Jurkat, Clone E6-1 (cell line): ENCODE results near the gene MANBA.
A peak's percentile ranks its signal among the peaks of the same experiment; 100 is the strongest.
"Not testable (repeated sequence)": the region's sequence is repeated elsewhere in the genome, so short reads cannot be mapped to it uniquely, and the experiment has no call there.

Experiments
- DNase-seq: peaks from one replicate; pipeline ENCODE4 v3.0.0-alpha.2; 2011; ENCODE audit warnings: low read depth, low spot score
- H3K4me3 ChIP-seq: 2 replicates; pipeline ENCODE4 v1.5.1; 2011; ENCODE audit warnings: mild to moderate bottlenecking, low read length, control low read depth, moderate library complexity

Gene MANBA

DNA sequence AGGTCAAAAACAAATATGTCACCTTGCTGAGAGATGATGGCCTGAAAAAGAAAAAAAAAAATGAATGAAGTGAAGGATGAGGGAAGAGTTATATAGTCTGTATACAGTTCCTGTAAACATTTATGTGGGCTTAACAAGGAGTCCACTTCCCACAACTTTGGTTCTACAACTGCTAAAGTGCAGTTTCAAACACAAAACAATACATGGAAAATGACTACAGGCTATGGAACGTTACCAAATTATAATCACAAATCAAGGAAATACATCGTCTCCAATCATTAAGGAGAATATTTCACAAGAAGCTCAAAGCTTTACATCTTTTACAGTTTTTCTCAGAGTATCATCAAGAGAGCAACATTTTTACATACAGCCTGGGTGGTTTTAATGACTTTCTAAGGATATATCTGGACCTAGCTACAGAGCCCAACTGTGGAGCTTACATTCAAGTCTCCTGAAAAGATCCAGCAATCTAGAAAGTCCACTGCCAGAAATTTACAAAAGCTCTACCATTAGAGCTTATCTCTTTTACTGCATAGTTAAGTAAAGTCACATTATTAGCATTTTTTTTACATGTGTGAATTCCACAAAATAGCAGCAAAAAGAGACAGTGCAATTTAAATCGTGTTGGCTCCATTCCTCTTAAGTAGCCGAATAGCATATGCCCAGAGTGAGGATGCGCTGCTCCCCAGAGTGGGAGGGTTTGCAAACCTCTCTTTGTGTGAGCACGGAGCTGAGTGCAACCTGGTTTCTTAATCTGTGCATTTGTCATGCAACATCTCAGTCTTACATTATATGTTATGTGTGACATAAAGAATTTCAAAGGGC is 128.3 kb downstream of the MANBA start:
- H3K4me3 ChIP-seq: no peak overlapping the region
- DNase-seq: no peak

DNA sequence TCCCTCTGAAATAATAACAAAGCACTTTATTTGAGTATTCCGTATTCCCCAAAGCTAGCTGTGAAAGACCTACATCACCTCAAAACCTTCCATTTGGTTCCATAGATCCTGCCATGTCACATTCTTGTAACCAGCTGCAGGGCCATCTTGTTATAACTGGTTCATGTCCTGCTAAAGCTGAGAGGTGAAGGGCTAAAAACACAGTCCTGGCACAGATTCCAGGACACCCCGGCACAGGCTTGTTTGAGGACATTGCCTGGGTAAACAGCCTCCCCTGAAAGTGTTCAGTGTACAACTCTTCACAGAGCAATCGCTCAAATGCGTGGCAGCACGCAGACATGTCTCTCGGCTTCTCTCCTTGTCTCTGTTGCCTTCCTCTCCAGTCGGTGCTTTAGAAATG is 129.2 kb downstream of the MANBA start:
- no peak for DNase-seq
- no peak overlapping the region for H3K4me3 ChIP-seq

DNA sequence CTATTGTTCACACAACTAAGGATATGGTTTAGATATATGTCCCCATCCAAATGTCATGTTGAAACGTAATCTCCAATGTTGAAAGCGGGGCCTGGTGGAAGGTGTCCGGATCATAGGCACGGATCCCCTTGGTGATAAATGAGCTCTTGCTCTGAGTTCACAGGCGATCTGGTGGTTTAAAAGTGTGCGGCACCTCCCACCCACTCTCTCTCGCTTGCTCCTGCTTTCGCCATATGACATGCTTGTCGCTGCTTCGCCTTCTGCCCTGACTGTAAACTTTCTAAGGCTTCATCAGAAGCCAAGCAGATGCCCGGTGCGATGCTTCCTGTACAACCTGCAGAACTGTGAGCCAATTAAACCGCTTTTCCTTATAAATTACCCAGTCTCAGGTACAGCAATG is 131.1 kb downstream of the MANBA start:
- H3K4me3 ChIP-seq: no peak overlapping the region
- no peak for DNase-seq

DNA sequence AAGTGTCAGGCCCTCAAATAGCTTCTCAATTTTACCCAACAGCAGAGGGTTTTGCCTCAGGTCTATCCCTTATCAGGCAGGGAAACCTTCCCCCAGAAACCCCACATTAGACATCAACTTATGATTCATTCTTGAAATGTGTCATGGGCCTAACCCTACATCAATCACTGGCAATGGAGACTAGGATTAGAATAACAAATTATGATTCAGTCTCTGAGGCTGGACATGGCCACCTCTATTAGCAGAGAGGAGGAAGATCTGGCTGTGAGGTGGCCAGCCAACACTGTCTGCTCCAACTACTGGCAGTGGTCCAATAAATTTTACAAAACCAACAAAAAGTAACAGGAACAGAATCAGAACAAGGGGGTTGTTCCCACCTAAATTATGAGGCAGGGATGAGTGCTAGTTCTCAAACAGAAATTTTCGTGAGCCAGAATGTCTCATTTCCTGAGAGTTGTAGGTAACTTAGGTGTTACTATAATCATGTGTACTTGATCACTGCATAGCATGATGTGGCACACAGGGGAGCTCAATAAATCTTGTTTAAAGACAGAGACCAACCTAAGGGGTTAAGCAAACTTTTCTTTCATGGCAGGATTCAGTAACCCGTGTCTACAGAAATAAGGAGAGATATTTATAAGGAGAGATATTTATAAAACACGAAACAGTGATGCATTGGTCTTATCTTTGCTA is 132.8 kb downstream of the MANBA start:
- no peak for DNase-seq
- no peak overlapping the region for H3K4me3 ChIP-seq

DNA sequence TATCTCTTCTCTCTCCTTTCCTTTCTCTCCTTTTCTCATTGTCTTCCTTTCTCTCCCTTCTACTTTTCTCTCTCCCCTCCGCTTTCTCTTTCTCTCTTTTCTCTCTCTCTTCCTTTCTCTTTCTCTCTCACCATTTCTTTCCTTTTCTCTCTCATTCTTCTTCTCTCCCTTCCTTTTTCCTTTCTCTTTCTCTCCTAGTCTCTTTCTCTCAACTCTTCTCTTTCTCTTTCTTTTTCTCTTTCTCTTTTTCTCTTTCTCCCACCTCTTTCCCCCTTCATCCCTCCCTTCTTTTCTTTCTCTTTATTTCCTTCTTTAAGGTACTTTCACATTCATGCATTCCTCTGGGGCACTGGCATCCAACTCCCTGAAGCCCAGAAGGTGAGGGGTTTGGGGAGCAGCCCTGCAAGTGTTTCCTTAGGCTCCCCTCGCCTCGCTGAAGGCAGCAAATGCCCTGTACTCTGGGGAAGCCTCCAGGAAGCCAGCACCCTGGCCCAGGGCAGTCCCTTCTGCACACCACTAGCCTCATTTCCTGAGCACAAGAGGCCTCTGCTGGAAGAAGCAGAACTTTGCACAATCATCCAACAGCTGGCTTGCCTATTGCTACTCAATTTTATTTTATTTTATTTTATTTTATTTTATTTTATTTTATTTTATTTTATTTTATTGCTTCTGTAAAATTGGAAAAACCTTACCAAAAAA is 135.4 kb downstream of the MANBA start:
- H3K4me3 ChIP-seq: no peak overlapping the region
- peak; percentile 72 for DNase-seq

DNA sequence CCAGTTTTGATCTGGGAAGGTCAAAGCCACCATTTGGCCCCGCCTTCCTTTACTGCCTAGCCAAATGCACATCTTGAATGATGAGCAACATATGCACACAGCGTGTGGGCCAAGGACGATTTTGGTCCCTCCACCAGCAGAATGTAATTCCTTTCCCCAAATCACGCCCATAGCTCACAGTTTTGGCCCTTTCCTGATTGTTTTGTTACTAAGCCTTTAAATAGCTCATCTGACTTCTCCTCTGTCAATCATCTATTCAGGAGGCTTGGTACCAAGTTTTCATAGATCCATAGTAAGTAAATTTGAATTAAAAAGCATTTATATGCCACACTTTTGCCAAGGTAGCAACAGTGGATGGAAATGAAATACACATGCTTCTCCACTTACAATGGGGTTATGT is 136.3 kb downstream of the MANBA start:
- DNase-seq: no peak
- no peak overlapping the region for H3K4me3 ChIP-seq

DNA sequence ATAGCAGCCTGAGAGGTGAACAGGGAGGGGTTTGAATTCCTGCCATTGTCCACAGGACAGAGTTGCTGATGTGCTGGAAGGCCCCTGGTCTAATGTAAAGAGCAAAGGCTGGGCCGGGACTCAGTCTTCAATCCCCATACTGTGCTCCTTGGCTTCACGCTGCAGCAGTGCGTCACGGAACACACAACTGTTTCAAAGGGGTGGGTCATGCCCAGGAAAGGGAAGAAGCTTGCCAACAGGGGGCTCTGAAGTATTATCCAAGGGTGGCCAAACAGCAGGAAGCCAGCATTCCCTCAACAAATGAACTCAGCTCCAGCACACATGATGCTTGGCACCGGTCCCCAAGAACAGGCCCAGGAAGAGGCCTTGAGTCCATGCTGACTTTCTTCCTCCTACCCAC is 137.1 kb downstream of the MANBA start:
- DNase-seq: no peak
- H3K4me3 ChIP-seq: no peak overlapping the region

DNA sequence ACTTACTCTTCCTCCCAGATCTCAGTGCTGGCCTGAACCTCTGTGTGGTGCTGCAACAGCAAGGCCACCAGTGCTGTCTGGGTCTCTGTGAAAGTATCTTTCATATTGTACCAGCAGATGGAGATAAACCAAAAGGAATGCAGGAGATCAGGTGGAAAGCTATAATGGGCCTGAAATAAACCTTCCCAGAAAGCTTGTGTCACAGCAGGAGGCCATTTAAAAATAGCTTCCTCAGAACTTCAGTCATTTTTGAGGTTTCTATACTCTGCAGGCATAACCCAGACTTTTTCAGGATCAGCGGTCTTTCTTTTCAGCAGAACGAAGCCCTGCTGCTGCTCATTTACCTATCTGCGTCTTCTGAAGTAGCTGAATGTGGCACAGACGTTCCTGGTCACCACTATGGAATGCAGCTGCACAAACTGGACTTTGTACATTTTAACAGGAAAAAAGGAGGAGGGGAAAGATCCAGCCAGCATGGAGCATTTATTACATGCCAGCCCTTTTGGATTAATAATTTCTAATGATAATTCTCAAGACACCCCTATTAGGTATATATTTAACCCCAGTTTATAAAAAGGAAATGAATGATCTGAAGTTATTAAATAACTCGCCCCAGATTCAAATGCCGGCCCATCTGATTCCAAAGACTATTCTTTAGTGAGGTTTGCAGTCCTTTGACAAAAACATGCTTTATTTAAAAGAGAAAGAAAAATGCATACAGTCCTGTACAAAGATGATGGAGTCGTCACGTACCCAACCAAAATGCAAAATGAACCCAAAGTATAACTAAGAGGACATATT is 139.9 kb downstream of the MANBA start:
- DNase-seq: peak; percentile 55
- H3K4me3 ChIP-seq: no peak overlapping the region

DNA sequence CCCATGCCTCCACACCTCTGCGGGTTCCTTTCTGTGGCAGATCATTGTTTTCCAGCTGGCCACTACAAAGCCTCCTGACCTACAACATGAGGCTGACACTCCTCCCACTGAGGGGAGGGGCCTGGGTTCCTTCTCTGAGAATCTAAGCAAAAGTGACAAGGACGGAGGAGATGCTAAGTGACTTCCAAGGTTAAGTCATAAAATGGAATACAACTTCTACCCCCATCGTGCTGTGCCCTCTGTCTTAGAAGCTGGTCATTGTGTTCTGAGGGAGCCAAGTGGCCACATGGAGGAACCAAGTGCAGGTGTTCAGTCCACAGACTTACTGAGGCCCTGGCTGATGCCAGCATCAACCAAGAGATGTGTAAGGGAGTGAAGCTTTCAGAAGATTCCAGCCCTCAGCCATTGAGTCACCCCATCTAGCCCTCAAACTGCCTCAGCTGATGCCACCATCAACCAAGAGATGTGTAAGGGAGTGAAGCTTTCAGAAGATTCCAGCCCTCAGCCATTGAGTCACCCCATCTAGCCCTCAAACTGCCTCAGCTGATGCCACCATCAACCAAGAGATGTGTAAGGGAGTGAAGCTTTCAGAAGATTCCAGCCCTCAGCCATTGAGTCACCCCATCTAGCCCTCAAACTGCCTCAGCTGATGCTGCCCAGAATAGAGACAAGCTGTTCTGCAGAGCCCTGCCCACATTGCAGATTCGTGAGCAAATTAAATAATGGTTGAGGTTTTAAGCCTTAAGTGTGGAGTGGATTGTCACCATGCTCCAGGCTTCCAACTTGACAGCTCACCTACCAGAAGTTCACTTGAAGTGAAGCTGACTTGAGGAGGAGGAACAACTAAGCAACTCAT is 140.8 kb downstream of the MANBA start:
- not testable (repeated sequence) for H3K4me3 ChIP-seq, DNase-seq

DNA sequence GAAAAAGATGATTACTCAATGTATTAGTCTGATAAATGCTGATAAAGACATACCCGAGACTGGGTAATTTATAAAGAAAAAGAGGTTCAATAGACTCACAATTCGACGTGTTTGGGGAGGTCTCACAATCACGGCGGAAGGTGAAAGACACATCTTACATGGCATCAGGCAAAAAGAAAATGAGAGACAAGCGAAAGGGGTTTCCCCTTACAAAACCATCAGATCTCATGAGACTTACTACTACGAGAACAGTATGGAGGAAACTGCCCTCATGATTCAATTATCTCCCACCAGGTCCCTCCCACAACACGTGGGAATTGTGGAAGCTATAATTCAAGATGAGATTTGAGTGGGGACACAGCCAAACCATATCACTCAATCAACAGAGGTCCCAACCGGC is 141.7 kb downstream of the MANBA start:
- DNase-seq, H3K4me3 ChIP-seq: not testable (repeated sequence)

DNA sequence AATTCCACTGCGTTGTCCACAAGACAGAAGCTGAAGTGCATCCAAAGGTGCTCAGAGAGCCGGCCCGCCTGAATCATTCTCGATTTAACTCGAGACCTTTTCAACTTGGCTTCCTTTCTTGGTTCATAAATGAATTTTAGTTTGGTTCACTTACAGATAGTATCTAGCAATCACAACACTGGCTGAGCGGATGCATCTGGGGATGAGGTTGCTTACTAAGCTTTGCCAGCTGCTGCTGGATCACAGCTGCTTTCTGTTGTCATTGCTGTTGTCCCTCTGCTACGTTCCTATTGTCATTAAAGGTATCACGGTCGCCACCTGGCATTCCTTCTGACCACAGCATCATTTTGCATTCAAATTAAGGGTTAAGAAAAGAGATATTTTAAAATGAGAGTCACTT is 144.1 kb downstream of the MANBA start:
- H3K4me3 ChIP-seq: no peak overlapping the region
- peak; percentile 95 for DNase-seq

DNA sequence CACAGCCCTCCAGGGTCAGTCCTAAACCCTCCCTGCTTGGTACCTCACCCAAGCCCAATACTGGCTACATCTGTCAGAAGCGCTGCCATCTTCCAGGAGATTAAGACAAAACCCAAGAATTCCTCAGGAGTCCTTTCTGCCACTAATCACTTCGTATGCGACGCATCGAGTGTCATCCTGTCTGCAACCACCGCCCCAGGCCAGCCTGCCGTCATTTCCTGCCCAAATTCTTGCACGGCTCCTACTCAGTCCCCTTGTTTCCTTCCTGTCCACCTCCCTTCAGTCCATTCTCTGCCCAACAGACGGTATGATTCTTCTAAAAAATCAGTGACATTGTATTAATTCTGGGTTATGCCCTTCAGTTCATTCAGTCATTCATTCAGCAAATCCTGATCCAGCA is 146.0 kb downstream of the MANBA start:
- no peak overlapping the region for H3K4me3 ChIP-seq
- no peak for DNase-seq

DNA sequence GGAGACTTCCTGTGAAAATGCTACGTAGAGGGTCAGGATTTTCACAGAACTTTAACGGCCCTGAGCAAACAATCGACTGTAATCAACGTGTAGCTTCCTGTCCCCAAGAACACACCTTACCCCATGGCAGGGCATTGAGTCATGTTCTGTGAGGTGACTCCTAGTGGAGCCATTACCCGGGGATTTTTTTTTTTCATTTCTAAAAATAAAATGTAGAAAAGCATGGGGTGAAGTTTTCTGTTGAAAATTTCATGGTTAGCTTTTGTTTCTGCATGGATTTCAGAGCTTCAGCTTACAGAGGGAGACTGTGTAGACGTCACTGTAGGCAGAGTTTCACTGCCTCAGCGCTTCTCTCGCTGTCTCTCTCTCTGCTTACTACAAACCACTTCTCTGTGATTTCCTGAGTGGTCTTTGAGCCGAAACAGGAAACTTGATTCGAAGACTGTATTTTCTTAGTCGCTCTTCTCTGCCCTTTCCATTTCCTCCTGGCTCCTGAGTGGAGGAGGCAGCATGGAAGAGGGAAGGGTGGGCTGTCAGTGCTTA is 147.9 kb downstream of the MANBA start:
- DNase-seq: peak; percentile 72
- H3K4me3 ChIP-seq: no peak overlapping the region

DNA sequence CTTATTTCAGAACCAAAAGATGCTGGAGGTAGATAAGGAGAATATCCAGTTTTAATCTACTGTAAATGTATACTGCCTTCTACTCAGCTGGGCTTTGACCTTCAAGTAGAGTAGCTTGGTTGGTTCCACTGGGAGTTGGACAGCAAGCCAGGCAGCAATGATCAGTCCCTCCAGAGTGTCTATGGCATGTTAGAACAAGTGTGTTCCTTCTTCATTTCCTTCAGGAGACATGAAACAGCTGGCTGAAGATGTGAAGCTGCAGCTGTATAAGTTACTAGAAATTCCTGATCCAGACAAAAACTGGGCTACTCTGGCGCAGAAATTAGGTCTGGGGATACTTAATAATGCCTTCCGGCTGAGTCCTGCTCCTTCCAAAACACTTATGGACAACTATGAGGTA is 148.6 kb downstream of the MANBA start:
- DNase-seq: no peak
- no peak overlapping the region for H3K4me3 ChIP-seq

DNA sequence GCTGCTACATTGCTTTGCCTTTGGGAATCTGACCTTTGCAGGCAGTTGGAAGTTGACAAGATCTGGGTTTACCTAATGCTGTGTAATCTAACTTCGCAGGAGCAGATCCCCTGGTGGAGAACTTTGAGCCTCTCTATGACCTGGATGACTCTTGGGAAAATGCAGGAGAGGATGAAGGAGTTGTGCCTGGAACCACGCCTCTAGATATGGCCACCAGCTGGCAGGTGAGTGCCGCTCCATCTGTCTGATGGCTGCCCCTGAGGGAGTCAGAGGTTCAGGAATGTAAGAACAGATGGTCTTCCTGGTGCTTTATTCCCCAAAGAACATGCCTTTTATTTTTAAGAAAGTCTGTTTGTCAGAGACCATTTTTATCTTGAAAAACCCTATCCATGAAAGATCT is 150.3 kb downstream of the MANBA start:
- DNase-seq: no peak
- no peak overlapping the region for H3K4me3 ChIP-seq

DNA sequence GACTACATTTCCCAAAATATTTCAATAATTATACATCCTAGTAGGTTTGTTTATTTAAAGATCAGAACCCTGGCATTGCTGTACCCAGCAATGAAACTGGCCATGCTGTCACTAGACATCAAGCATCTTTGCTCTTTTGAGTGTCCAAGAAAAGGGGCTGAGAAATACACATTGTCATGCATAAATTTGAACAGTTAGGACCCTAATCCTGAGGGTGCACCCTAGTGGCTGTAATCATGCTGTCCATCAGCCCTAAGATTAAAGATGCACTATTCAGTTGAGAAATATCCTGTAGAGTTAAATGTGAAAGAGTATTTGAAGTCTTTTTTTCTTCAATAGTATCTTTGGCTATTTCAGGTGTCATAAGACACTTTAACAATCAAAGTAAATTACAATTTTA is 150.8 kb downstream of the MANBA start:
- no peak overlapping the region for H3K4me3 ChIP-seq
- no peak for DNase-seq

DNA sequence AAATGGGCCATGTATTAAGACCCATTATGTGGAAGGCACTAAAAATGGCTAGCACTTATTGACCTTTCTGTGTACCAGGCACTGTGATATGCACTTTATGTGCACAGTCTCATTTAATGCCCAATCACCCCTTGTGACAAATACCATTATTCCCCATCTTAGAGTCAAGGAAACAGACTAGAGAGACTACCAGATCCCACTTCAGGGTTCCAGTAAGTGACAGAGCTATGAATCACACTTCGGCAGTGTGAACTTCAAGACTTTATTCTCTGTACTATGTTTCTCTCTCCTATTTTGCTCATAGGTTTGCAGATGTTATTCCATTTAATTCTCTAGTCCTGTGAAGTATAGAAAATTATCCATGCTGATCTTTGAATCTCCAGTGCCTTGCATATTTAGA is 152.6 kb downstream of the MANBA start:
- no peak for DNase-seq
- no peak overlapping the region for H3K4me3 ChIP-seq

DNA sequence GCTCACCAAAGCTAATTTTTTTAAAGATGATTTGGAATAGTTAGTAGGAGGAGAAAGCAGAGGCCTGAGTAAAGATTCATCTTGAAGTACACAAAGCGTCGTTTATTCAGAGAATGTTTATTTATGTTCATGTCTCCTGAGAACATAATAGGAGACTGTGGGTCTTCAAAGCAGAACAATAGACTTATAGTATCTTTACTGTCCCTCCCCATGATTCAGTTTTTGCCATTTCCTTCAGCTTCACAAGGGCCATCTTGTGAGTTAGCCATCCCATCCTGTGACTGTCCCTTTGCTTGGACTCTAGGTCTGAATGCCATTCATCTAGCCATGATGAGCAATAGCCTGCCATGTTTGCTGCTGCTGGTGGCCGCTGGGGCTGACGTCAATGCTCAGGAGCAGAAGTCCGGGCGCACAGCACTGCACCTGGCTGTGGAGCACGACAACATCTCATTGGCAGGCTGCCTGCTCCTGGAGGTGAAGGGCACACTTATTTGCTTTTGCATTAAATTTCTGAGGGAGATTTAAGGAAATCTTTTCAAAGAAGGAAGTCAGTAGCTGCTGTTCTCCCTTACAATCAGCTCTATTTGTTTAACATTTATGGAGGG is 153.8 kb downstream of the MANBA start:
- H3K4me3 ChIP-seq: no peak overlapping the region
- no peak for DNase-seq
